Kidney epithelial cell (primary cell): Measurements from ENCODE around the gene PDLIM7. TPM values are rescaled to one million over a fixed set of nuclear protein-coding genes. Genes with fewer than 3 reads are reported as not detected.

Source experiments
- DNase-seq: peaks from one replicate; pipeline ENCODE4 v3.0.0-alpha.2; 2010; ENCODE audit warnings: low read depth
- H3K27me3 ChIP-seq: 2 replicates; pipeline ENCODE4 v1.6.0; 2011; ENCODE audit warnings: low read length; ENCODE audit not compliant: control insufficient read depth, insufficient read depth
- H3K36me3 ChIP-seq: 2 replicates; pipeline ENCODE4 v1.5.1; 2011; ENCODE audit warnings: low read length; ENCODE audit not compliant: control insufficient read depth, insufficient read depth
- H3K4me3 ChIP-seq: 2 replicates; pipeline ENCODE4 v1.5.1; 2011; ENCODE audit warnings: low read depth, mild to moderate bottlenecking, control low read depth, low read length
- CTCF ChIP-seq: IDR thresholded peaks from 2 replicates; pipeline ENCODE4 v1.5.1; 2011; ENCODE audit warnings: mild to moderate bottlenecking, moderate library complexity, low read length, control low read depth, inconsistent platforms; ENCODE audit not compliant: insufficient read depth, poor library complexity, severe bottlenecking
- total RNA-seq: library from RNA; depleted of rRNA; stranded (reverse); fragments of >200 nt; gene quantifications from 2 replicates; pipeline ENCODE4 v1.2.3, GENCODE V29; 2015

PDLIM7 gene
- total RNA-seq, 1 donor from 2014 or later, result 467 TPM

- Histone ChIP-seq H3K4me3 (no peak overlapping the region), H3K36me3 (peaks cover 8% of the 10 kb centered on the region), H3K27me3 (no peaks in the 10 kb centered on the region)
- no peak for TF ChIP-seq CTCF
- DNase-seq, result no peak
Measured at GRCh38 chr5:177492841-177493240, 4.6 kb downstream of the PDLIM7 start.

GRCh38 chr5:177491983-177492746, 5.2 kb downstream of the PDLIM7 start:
- no peak overlapping the region for H3K4me3 ChIP-seq
- H3K36me3 ChIP-seq, result peaks cover 12% of the 10 kb centered on the region
- TF ChIP-seq CTCF, result no peak

GRCh38 chr5:177491429-177491945, 5.9 kb downstream of the PDLIM7 start:
- Histone ChIP-seq H3K4me3 (no peak overlapping the region), H3K36me3 (peaks cover 12% of the 10 kb centered on the region), H3K27me3 (no peaks in the 10 kb centered on the region)
- TF ChIP-seq CTCF, result peak; percentile 47
- no peak for DNase-seq

More at GRCh38 chr5:177491983-177492746, 5.2 kb downstream of the PDLIM7 start:
- no peaks in the 10 kb centered on the region for H3K27me3 ChIP-seq
- DNase-seq, result no peak

GRCh38 chr5:177490992-177491391, 6.4 kb downstream of the PDLIM7 start:
- H3K4me3 ChIP-seq, result no peak overlapping the region
- peaks cover 14% of the 10 kb centered on the region for H3K36me3 ChIP-seq

GRCh38 chr5:177490311-177490991, 7.0 kb downstream of the PDLIM7 start:
- H3K36me3 ChIP-seq, result peaks cover 14% of the 10 kb centered on the region
- H3K27me3 ChIP-seq, result no peaks in the 10 kb centered on the region
- DNase-seq, result no peak
- no peak for TF ChIP-seq CTCF
- no peak overlapping the region for H3K4me3 ChIP-seq

More at GRCh38 chr5:177490992-177491391, 6.4 kb downstream of the PDLIM7 start:
- H3K27me3 ChIP-seq, result no peaks in the 10 kb centered on the region
- no peak for DNase-seq
- no peak for TF ChIP-seq CTCF
